IMR-90 (cell line): ENCODE measurements around the gene CSRP2. TPM values are rescaled to one million over a fixed set of nuclear protein-coding genes. Genes with fewer than 3 reads are reported as not detected.

Experiments used
- ATAC-seq: fragments of 200-7000 bp; cut with Tn5 transposase; 2 replicates; pipeline ENCODE4 v1.9.1; 2020; ENCODE audit warnings: low read depth, mild to moderate bottlenecking, moderate library complexity
- BruUV-seq: library from RNA; stranded (reverse); fragments of 400-500 nt; replicated peaks from 2 replicates; lab custom pipeline; 2021; lab: Mats Ljungman, UMichigan
- CTCF ChIA-PET: fragments of 300-600 bp; formaldehyde crosslinking; extraction: SDS; loops from one replicate; lab custom pipeline; 2021; ENCODE audit warnings: antibody characterized with exemption; lab: Yijun Ruan, JAX
- POLR2A ChIA-PET: fragments of 300-600 bp; sonication (Branson Sonifier 250); formaldehyde crosslinking; loops from one replicate; lab custom pipeline; 2022; ENCODE audit warnings: antibody characterized with exemption; ENCODE audit not compliant: unreplicated experiment; lab: Charles Lee
- DNase-seq: peaks from one replicate; pipeline ENCODE4 v3.0.0; 2013
- H2AFZ ChIP-seq: replicated peaks from 2 replicates; pipeline ENCODE3; 2013; ENCODE audit warnings: low read length, mild to moderate bottlenecking; ENCODE audit not compliant: poor library complexity
- H2AK5ac ChIP-seq: 2 replicates; pipeline ENCODE4 v1.6.1; 2013; ENCODE audit warnings: low read depth, low read length, inconsistent platforms
- H2AK9ac ChIP-seq: replicated peaks from 2 replicates; pipeline ENCODE3; 2013; ENCODE audit warnings: mild to moderate bottlenecking, low read depth, low read length, moderate library complexity; ENCODE audit not compliant: poor library complexity
- H2BK120ac ChIP-seq: 2 replicates; pipeline ENCODE4 v1.6.1; 2013; ENCODE audit warnings: low read depth, low read length, inconsistent platforms
- H2BK15ac ChIP-seq: 3 replicates; pipeline ENCODE4 v1.6.1; 2013; ENCODE audit warnings: low read depth, low read length, inconsistent platforms
- H2BK20ac ChIP-seq: 2 replicates; pipeline ENCODE4 v1.6.1; 2013; ENCODE audit warnings: low read depth, mild to moderate bottlenecking, inconsistent platforms, low read length, moderate library complexity
- H2BK5ac ChIP-seq: 2 replicates; pipeline ENCODE4 v1.6.1; 2013; ENCODE audit warnings: mild to moderate bottlenecking, low read depth, low read length, inconsistent platforms; ENCODE audit not compliant: poor library complexity, severe bottlenecking
- H3K14ac ChIP-seq: replicated peaks from 2 replicates; pipeline ENCODE4 v1.6.1; 2013; ENCODE audit warnings: low read depth, low read length, inconsistent platforms
- H3K18ac ChIP-seq: 2 replicates; pipeline ENCODE4 v1.6.1; 2013; ENCODE audit warnings: low read depth, low read length, control low read depth
- H3K23ac ChIP-seq: 2 replicates; pipeline ENCODE4 v1.6.1; 2013; ENCODE audit warnings: low read depth, low read length, inconsistent platforms
- H3K27ac ChIP-seq: 2 replicates; pipeline ENCODE4 v1.5.1; 2013; ENCODE audit warnings: mild to moderate bottlenecking, control low read depth, low read length; ENCODE audit not compliant: insufficient read depth
- H3K27me3 ChIP-seq: 2 replicates; pipeline ENCODE4 v1.6.1; 2013; ENCODE audit warnings: low read length; ENCODE audit not compliant: control insufficient read depth, insufficient read depth
- H3K36me3 ChIP-seq: 2 replicates; pipeline ENCODE4 v1.6.1; 2013; ENCODE audit warnings: low read length, mixed read lengths; ENCODE audit not compliant: control insufficient read depth, insufficient read depth
- H3K4ac ChIP-seq: 2 replicates; pipeline ENCODE4 v1.6.1; 2013; ENCODE audit warnings: low read depth, low read length, inconsistent platforms
- H3K4me1 ChIP-seq: 2 replicates; pipeline ENCODE4 v1.6.1; 2013; ENCODE audit warnings: low read length, mixed read lengths; ENCODE audit not compliant: control insufficient read depth, insufficient read depth
- H3K4me2 ChIP-seq: 2 replicates; pipeline ENCODE4 v1.6.1; 2013; ENCODE audit warnings: low read depth, mild to moderate bottlenecking, control low read depth, low read length, moderate library complexity
- H3K4me3 ChIP-seq: 2 replicates; pipeline ENCODE4 v1.5.1; 2013; ENCODE audit warnings: low read depth, mild to moderate bottlenecking, control low read depth, low read length, moderate library complexity; ENCODE audit not compliant: insufficient read depth
- H3K56ac ChIP-seq: 2 replicates; pipeline ENCODE4 v1.6.1; 2013; ENCODE audit warnings: low read length, inconsistent platforms; ENCODE audit not compliant: insufficient read depth; ENCODE audit errors: extremely low read depth
- H3K79me1 ChIP-seq, 2 experiments: 2 replicates each; pipeline ENCODE4 v1.6.1; 2013; ENCODE audit warnings: low read length in 2 of 2, inconsistent platforms in 1 of 2, low read depth in 1 of 2
- H3K9ac ChIP-seq: 2 replicates; pipeline ENCODE4 v1.6.1; 2013; ENCODE audit warnings: low read depth, low read length, control low read depth
- H3K9me1 ChIP-seq: 2 replicates; pipeline ENCODE4 v1.6.1; 2013; ENCODE audit warnings: low read length, inconsistent platforms; ENCODE audit not compliant: insufficient read depth
- H3K9me3 ChIP-seq: 2 replicates; pipeline ENCODE4 v1.6.1; 2013; ENCODE audit warnings: low read length; ENCODE audit not compliant: control insufficient read depth, insufficient read depth
- H4K20me1 ChIP-seq: 2 replicates; pipeline ENCODE4 v1.6.1; 2013; ENCODE audit warnings: low read length, inconsistent platforms; ENCODE audit not compliant: insufficient read depth
- H4K5ac ChIP-seq: 2 replicates; pipeline ENCODE4 v1.6.1; 2013; ENCODE audit warnings: mild to moderate bottlenecking, low read depth, low read length, control low read depth
- H4K8ac ChIP-seq, 2 experiments: 2 replicates each; pipeline ENCODE4 v1.6.1; 2013; ENCODE audit warnings: low read depth in 2 of 2, low read length in 2 of 2, control low read depth in 1 of 2, inconsistent platforms in 1 of 2
- H4K91ac ChIP-seq: 2 replicates; pipeline ENCODE4 v1.6.1; 2013; ENCODE audit warnings: low read depth, low read length, inconsistent platforms; ENCODE audit not compliant: insufficient read depth
- BHLHE40 ChIP-seq: fragments of 150-350 bp; IDR thresholded peaks from 2 replicates; pipeline ENCODE4 v1.6.1; 2016; ENCODE audit warnings: mild to moderate bottlenecking, low read depth, low read length
- CEBPB ChIP-seq: IDR thresholded peaks from 2 replicates; pipeline ENCODE4 v1.6.1; 2012; ENCODE audit warnings: low read depth, low read length, improper control_type of control experiment
- CHD1 ChIP-seq: IDR thresholded peaks from 2 replicates; pipeline ENCODE4 v1.6.1; 2012; ENCODE audit warnings: low read depth, low read length, improper control_type of control experiment
- CTCF ChIP-seq: conservative IDR thresholded peaks from 2 replicates; pipeline ENCODE4 v1.5.1; 2012; ENCODE audit warnings: mild to moderate bottlenecking, low read depth, low read length, improper control_type of control experiment
- ELK1 ChIP-seq: fragments of 150-350 bp; IDR thresholded peaks from 2 replicates; pipeline ENCODE4 v1.6.1; 2016; ENCODE audit warnings: low read depth, mild to moderate bottlenecking, low read length, moderate library complexity, borderline replicate concordance
- FOS ChIP-seq: fragments of 150-350 bp; IDR thresholded peaks from 2 replicates; pipeline ENCODE4 v1.6.1; 2016; ENCODE audit warnings: low read depth, low read length
- MAZ ChIP-seq: IDR thresholded peaks from 2 replicates; pipeline ENCODE4 v1.6.1; 2012; ENCODE audit warnings: low read depth, mild to moderate bottlenecking, low read length, improper control_type of control experiment, moderate library complexity, borderline replicate concordance
- MXI1 ChIP-seq: IDR thresholded peaks from 2 replicates; pipeline ENCODE4 v1.6.1; 2012; ENCODE audit warnings: low read depth, mild to moderate bottlenecking, low read length, moderate library complexity, borderline replicate concordance
- NFE2L2 ChIP-seq: fragments of 150-350 bp; IDR thresholded peaks from 2 replicates; pipeline ENCODE4 v1.6.1; 2016; ENCODE audit warnings: low read depth, mild to moderate bottlenecking, low read length
- POLR2A ChIP-seq: IDR thresholded peaks from 2 replicates; pipeline ENCODE4 v1.6.1; 2012; ENCODE audit warnings: mild to moderate bottlenecking, low read depth, low read length
- RCOR1 ChIP-seq: IDR thresholded peaks from 2 replicates; pipeline ENCODE4 v1.6.1; 2012; ENCODE audit warnings: mild to moderate bottlenecking, low read length, improper control_type of control experiment; ENCODE audit not compliant: insufficient replicate concordance
- SMC3 ChIP-seq: fragments of 150-350 bp; IDR thresholded peaks from 2 replicates; pipeline ENCODE4 v1.6.1; 2016; ENCODE audit warnings: low read depth, mild to moderate bottlenecking, antibody characterized with exemption, low read length, moderate library complexity
- USF2 ChIP-seq: fragments of 150-350 bp; IDR thresholded peaks from 2 replicates; pipeline ENCODE4 v1.6.1; 2017; ENCODE audit warnings: mild to moderate bottlenecking, antibody characterized with exemption, low read length, low read depth
- WGBS, 2 experiments: methylation state at CpG; one replicate each; pipeline versions ENCODE4 v1.1.5 to v1.1.7; 2013; ENCODE audit warnings: missing lambda C conversion rate in 2 of 2; ENCODE audit not compliant: insufficient read length in 1 of 2; ENCODE audit errors: extremely low coverage in 2 of 2; 5-methylcytosine and 5-hydroxymethylcytosine counted together
- dilution Hi-C: fragments of 300-500 bp; cut with HindIII; formaldehyde crosslinking; loops from one replicate; pipeline ENCODE4 v1.14.3; 2018; ENCODE audit warnings: low sequenced_read_pairs; ENCODE audit not compliant: unreplicated experiment
- in situ Hi-C: fragments of 300-500 bp; cut with MboI; formaldehyde crosslinking; loops from 3 replicates; pipeline ENCODE4 v1.14.3; 2019; ENCODE audit warnings: low sequenced_read_pairs, inconsistent platforms, mixed read lengths
- intact Hi-C: fragments of 100-400 bp; cut with micrococcal nuclease; formaldehyde crosslinking; loops from 2 replicates; pipeline ENCODE4 v1.10.0; 2022
- polyA plus RNA-seq, 3 experiments: library from polyadenylated mRNA; depleted of rRNA; stranded (reverse); fragments of >200 nt; gene quantifications; 2 replicates each; pipeline ENCODE4 v1.2.3, GENCODE V29; 2012; ENCODE audit warnings: low replicate concordance in 1 of 3
- total RNA-seq: library from RNA; depleted of rRNA; stranded (reverse); fragments of >200 nt; gene quantifications from 2 replicates; pipeline ENCODE4 v1.2.3, GENCODE V29; 2012

CSRP2 gene
- total and polyA plus RNA-seq, 2 of the 4 experiments (the other 2 are of a cell fraction) = 156 to 179 TPM

- TF ChIP-seq NFE2L2 (no peak), RCOR1 (no peak), CHD1 (no peak), USF2 (no peak), FOS (no peak), POLR2A (no peak), ELK1 (no peak), BHLHE40 (no peak), SMC3 (no peak), CTCF (no peak), CEBPB (no peak), MAZ (no peak), MXI1 (no peak)
- Histone ChIP-seq H4K20me1 (peaks cover 31% of the 10 kb centered on the region), H2AK5ac (no peak overlapping the region), H3K4me1 (peaks cover 5% of the 10 kb centered on the region), H3K23ac (no peak overlapping the region), H3K36me3 (peaks cover 7% of the 10 kb centered on the region), H3K4ac (no peak overlapping the region), H4K91ac (no peak overlapping the region), H2AK9ac (no peak overlapping the region), H3K4me2 (no peak overlapping the region), H3K14ac (no peak overlapping the region), H3K79me1 (peaks cover 22 to 79% of the 10 kb centered on the region in 2 experiments), H4K5ac (no peak overlapping the region), H3K9ac (no peak overlapping the region), H3K18ac (no peak overlapping the region), H3K56ac (no peak overlapping the region), H2BK5ac (no peak overlapping the region), H4K8ac (no peak overlapping the region), H2BK20ac (no peak overlapping the region), H2BK120ac (no peak overlapping the region), H2AFZ (no peak overlapping the region), H3K27me3 (no peaks in the 10 kb centered on the region), H3K9me3 (no peaks in the 10 kb centered on the region), H3K4me3 (no peak overlapping the region), H3K9me1 (peaks cover 12% of the 10 kb centered on the region), H2BK15ac (no peak overlapping the region), H3K27ac (no peak overlapping the region)
- BruUV-seq = no TSS peak
- in situ Hi-C loops (no loop called here), dilution Hi-C loops (no loop called here), intact Hi-C loops (no loop called here)
- 100% methylated on average over 1 of the region's 11 CpGs; no CpG with 5 or more reads in 1 of the 2 experiments for WGBS, 2 experiments
- DNase-seq = no peak
- POLR2A ChIA-PET = no interaction called here
- no peak for ATAC-seq
- CTCF ChIA-PET = no interaction called here
These were observed 4.2 kb downstream of the CSRP2 start for GRCh38 chr12:76874491-76875190.
